ENCODE results near the gene IGFBPL1.
"Not testable (repeated sequence)": the region's sequence is repeated elsewhere in the genome, so short reads cannot be mapped to it uniquely, and the experiment has no call there.

Gene IGFBPL1

GRCh38 chr9:38384990-38385848 is 39.0 kb downstream of the IGFBPL1 start:
- Mint-ChIP-seq H3K4me1 (ENCODE audit: low read depth) (no peaks in the 10 kb centered on the region), H3K4me3 (no peak overlapping the region), H3K27ac (no peak overlapping the region), H3K9me3 (no peaks in the 10 kb centered on the region), H3K27me3 (no peaks in the 10 kb centered on the region), H3K36me3 (ENCODE audit: low read depth) (no peaks in the 10 kb centered on the region)
- DNase-seq = no peak

GRCh38 chr9:38382141-38382540 is 42.1 kb downstream of the IGFBPL1 start:
- Mint-ChIP-seq H3K36me3 (ENCODE audit: low read depth) (no peaks in the 10 kb centered on the region), H3K27ac (no peak overlapping the region), H3K9me3 (no peaks in the 10 kb centered on the region), H3K4me3 (no peak overlapping the region), H3K4me1 (ENCODE audit: low read depth) (no peaks in the 10 kb centered on the region), H3K27me3 (no peaks in the 10 kb centered on the region)
- DNase-seq = no peak

- no peaks in the 10 kb centered on the region for H3K9me3 Mint-ChIP-seq
- H3K4me1 Mint-ChIP-seq (ENCODE audit: low read depth) = no peaks in the 10 kb centered on the region
- no peaks in the 10 kb centered on the region for H3K27me3 Mint-ChIP-seq
- H3K27ac Mint-ChIP-seq = no peak overlapping the region
- H3K4me3 Mint-ChIP-seq = no peak overlapping the region
- H3K36me3 Mint-ChIP-seq (ENCODE audit: low read depth) = no peaks in the 10 kb centered on the region
- DNase-seq = no peak
Observed at GRCh38 chr9:38380872-38381534, 43.3 kb downstream of the IGFBPL1 start.

DNA sequence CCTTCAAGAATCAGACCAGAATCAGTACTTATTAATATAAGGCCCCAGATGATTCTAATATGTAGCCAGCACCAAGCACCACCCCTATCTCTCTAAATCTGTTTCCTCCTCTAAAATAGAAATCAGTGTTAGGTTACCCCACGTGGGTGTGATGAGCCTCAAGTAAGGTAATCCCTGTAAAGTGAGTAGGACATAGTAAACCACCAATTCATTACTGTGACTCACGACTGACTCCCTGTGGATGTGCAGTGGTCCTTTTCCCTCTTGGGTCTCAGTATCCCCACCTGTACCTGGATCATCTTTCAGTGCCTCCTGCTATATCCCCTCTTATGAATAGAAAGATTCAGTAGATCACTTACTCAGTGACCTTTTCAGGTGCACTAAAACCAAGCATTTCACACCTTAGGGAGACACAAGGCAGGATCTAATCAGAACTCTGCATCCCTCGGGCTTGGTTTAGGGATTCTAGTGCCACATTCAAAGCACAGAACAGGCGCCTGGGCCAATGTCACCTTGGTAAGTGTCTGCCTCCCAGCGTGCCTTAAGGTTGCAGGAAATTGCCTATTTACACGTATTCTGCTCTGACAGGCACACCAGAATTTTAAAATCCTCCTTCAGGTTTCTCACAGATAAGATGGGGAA is 43.9 kb downstream of the IGFBPL1 start:
- Mint-ChIP-seq H3K27ac (no peak overlapping the region), H3K4me3 (no peak overlapping the region), H3K36me3 (ENCODE audit: low read depth) (no peaks in the 10 kb centered on the region), H3K4me1 (ENCODE audit: low read depth) (no peaks in the 10 kb centered on the region), H3K27me3 (no peaks in the 10 kb centered on the region), H3K9me3 (no peaks in the 10 kb centered on the region)
- DNase-seq = no peak

DNA sequence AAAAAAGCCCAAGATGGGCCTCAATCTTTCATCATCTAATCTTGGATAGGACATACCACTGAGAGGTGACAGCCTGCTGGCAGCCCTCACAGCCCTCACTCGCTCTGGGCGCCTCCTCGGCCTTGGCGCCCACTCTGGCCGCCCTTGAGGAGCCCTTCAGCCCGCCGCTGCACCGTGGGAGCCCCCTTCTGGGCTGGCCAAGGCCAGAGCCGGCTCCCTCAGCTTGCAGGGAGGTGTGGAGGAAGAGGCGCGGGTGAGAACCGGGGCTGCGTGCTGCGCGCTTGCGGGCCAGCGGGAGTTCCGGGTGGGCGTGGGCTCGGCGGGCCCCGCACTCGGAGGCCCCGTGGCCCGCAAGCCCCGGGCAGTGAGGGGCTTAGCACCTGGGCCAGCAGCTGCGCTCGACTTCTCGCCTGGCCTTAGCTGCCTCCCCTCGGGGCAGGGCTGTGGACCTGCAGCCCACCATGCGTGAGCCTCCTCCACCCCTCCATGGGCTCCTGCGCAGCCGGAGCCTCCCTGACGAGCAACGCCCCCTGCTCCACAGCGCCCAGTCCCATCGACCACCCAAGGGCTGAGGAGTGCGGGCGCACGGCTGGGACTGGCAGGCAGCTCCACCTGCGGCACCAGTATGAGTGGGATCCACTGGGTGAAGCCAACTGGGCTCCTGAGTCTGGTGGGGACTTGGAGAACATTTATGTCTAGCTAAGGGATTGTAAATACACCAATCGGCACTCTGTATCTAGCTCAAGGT is 46.7 kb downstream of the IGFBPL1 start:
- H3K9me3 Mint-ChIP-seq; H3K4me1 Mint-ChIP-seq (ENCODE audit: low read depth); H3K4me3 Mint-ChIP-seq; H3K27me3 Mint-ChIP-seq; H3K36me3 Mint-ChIP-seq (ENCODE audit: low read depth); H3K27ac Mint-ChIP-seq; DNase-seq: not testable (repeated sequence)

DNA sequence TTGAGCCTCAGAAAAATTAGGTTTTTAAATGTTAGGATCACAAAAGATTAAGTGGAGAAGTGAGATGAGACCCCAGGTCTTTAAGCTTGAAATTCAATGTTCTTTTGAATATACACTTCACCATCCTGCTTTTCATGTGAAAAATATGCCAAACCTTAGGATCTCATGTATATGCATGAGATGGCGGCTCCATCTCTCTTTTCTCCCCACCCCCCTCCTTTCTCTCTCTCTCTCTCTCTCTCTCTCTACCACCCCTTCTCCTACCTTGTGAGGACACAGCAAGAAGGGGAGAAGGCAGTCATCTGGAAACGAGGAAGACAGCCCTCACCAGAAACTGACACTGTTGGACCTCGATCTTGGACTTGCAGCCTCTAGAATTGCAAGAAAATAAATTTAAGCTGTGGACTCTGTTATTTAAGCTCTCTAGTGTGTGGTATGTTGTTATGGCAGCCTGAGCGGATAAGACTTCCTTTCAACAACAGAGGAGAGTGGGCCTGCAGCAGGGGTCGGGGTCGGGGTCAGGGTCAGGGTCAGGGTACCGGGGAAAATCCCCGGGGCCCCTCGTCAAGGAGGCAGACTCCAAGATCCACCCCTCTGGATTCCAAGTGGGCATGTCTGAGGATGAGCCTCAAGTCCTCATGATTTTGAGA is 48.1 kb downstream of the IGFBPL1 start:
- no peak for DNase-seq
- H3K36me3 Mint-ChIP-seq (ENCODE audit: low read depth) = no peaks in the 10 kb centered on the region
- no peaks in the 10 kb centered on the region for H3K9me3 Mint-ChIP-seq
- no peak overlapping the region for H3K27ac Mint-ChIP-seq
- H3K4me1 Mint-ChIP-seq (ENCODE audit: low read depth) = no peaks in the 10 kb centered on the region
- no peak overlapping the region for H3K4me3 Mint-ChIP-seq
- H3K27me3 Mint-ChIP-seq = peaks cover 5% of the 10 kb centered on the region

GRCh38 chr9:38375572-38375963 is 48.7 kb downstream of the IGFBPL1 start:
- H3K4me1 Mint-ChIP-seq (ENCODE audit: low read depth) = no peaks in the 10 kb centered on the region
- no peak overlapping the region for H3K4me3 Mint-ChIP-seq
- DNase-seq = no peak
- peaks cover 5% of the 10 kb centered on the region for H3K27me3 Mint-ChIP-seq
- H3K9me3 Mint-ChIP-seq = no peaks in the 10 kb centered on the region
- H3K36me3 Mint-ChIP-seq (ENCODE audit: low read depth) = no peaks in the 10 kb centered on the region
- no peak overlapping the region for H3K27ac Mint-ChIP-seq

GRCh38 chr9:38374847-38375571 is 49.2 kb downstream of the IGFBPL1 start:
- Mint-ChIP-seq H3K27me3 (peaks cover 5% of the 10 kb centered on the region), H3K9me3 (no peaks in the 10 kb centered on the region), H3K27ac (no peak overlapping the region), H3K4me1 (ENCODE audit: low read depth) (no peaks in the 10 kb centered on the region), H3K36me3 (ENCODE audit: low read depth) (no peaks in the 10 kb centered on the region), H3K4me3 (no peak overlapping the region)
- no peak for DNase-seq

- DNase-seq = no peak
- H3K36me3 Mint-ChIP-seq (ENCODE audit: low read depth) = no peaks in the 10 kb centered on the region
- H3K4me3 Mint-ChIP-seq = no peak overlapping the region
- H3K27ac Mint-ChIP-seq = no peak overlapping the region
- no peaks in the 10 kb centered on the region for H3K9me3 Mint-ChIP-seq
- H3K27me3 Mint-ChIP-seq = peaks cover 5% of the 10 kb centered on the region
- H3K4me1 Mint-ChIP-seq (ENCODE audit: low read depth) = no peaks in the 10 kb centered on the region
Observed at GRCh38 chr9:38373679-38374078, 50.6 kb downstream of the IGFBPL1 start.

DNA sequence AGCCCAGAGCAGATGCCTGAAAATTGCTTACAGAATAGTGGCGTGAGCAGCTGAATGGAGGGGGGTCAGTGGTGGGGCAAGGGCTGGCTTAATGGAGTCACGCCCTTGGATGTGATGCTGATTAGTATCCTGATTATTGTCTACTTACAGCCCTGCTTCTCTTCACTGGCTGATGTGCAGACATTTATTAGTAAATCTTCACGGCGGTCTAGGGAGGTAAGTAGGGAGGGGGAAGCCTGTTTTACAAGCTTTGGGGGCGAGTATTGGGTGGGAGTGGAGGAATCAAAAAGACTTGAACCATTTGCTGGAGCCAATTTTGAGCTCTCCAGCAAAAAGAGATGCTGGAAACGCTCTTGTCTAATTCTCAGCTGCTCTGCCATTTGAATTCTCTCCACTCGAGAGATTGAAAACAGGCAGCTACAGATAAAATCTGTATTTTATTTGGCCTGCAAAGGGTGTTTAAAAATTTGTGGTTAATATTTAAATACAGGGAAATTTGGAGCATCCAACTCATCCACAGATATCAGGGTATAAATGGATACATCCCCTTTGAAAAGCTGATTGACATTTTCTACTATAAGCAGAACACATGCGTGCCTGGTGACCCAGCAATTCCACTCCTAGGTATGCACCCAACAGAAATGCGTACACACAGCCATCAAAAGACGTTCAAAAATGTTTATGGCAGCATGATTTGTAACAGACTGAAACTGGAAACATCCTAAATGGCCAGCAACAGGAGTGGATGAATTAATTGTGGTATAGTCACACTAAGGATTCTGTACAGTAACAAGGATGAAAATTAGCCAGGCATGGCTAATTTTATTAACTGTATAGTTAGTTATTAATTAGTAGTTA is 51.3 kb downstream of the IGFBPL1 start:
- no peaks in the 10 kb centered on the region for H3K4me1 Mint-ChIP-seq (ENCODE audit: low read depth)
- no peak overlapping the region for H3K4me3 Mint-ChIP-seq
- no peaks in the 10 kb centered on the region for H3K36me3 Mint-ChIP-seq (ENCODE audit: low read depth)
- H3K27me3 Mint-ChIP-seq = peaks cover 5% of the 10 kb centered on the region
- DNase-seq = no peak
- H3K27ac Mint-ChIP-seq = no peak overlapping the region
- H3K9me3 Mint-ChIP-seq = no peaks in the 10 kb centered on the region

DNA sequence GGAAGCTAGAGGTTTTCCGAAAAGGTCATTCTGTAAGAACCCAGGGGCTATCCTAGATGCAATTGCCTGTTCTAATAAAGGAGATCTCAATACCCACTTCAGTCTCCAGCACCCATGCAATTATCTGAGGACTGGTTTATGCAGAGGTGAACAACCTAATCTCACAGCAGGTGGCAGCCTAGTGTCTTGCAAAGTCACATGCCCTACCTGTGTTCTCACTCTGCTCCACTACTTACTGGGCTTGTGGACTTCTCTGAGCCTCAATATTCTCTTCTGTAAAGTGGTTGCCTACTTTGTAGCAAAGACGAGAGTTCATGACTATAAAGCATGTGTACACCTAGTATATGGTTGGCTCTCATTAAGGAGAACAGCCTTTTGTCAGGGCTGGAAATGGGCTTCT is 52.8 kb downstream of the IGFBPL1 start:
- no peaks in the 10 kb centered on the region for H3K36me3 Mint-ChIP-seq (ENCODE audit: low read depth)

DNA sequence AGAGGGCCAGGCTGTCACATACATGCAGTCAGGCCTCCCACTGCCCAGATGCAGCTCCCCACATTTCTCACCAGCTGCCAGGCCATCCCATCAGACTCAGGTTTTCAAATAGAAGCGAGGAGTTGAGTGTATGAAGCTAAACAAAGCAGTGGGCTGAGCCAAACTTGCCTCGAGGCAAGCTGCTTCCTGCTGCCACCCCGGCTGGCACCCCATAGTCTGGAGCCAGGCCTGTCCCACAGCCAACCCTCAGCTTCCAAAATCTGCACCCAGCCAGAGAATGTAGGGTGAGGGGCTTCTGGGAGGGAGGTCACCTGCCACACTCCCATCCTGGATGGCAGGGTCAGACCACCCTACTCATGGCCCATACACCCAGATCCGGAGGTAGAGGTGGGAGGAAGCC is 54.1 kb downstream of the IGFBPL1 start:
- no peaks in the 10 kb centered on the region for H3K4me1 Mint-ChIP-seq (ENCODE audit: low read depth)
- H3K36me3 Mint-ChIP-seq (ENCODE audit: low read depth) = no peaks in the 10 kb centered on the region
- H3K27ac Mint-ChIP-seq = no peak overlapping the region
- peaks cover 6% of the 10 kb centered on the region for H3K27me3 Mint-ChIP-seq
- H3K9me3 Mint-ChIP-seq = no peaks in the 10 kb centered on the region
- no peak for DNase-seq
- H3K4me3 Mint-ChIP-seq = no peak overlapping the region

More for the DNA sequence above, 52.8 kb downstream of the IGFBPL1 start:
- no peak overlapping the region for H3K4me3 Mint-ChIP-seq
- H3K4me1 Mint-ChIP-seq (ENCODE audit: low read depth) = no peaks in the 10 kb centered on the region
- peaks cover 5% of the 10 kb centered on the region for H3K27me3 Mint-ChIP-seq
- H3K9me3 Mint-ChIP-seq = no peaks in the 10 kb centered on the region
- no peak for DNase-seq
- H3K27ac Mint-ChIP-seq = no peak overlapping the region

GRCh38 chr9:38368731-38369130 is 55.5 kb downstream of the IGFBPL1 start:
- no peaks in the 10 kb centered on the region for H3K4me1 Mint-ChIP-seq (ENCODE audit: low read depth)
- DNase-seq = no peak
- H3K9me3 Mint-ChIP-seq = no peaks in the 10 kb centered on the region
- no peak overlapping the region for H3K27ac Mint-ChIP-seq
- no peaks in the 10 kb centered on the region for H3K36me3 Mint-ChIP-seq (ENCODE audit: low read depth)
- peaks cover 12% of the 10 kb centered on the region for H3K27me3 Mint-ChIP-seq
- no peak overlapping the region for H3K4me3 Mint-ChIP-seq
